Thoracic aorta (tissue), 2 donors: ENCODE results near the gene ABHD1. TPM values are rescaled to one million over a fixed set of nuclear protein-coding genes. Genes with fewer than 3 reads are reported as not detected.
A peak's percentile ranks its signal among the peaks of the same experiment; 100 is the strongest.

Experiments used
- ATAC-seq: fragments of 150-250 bp; one replicate; pipeline ENCODE4 v1.8.0; 2017; ENCODE audit warnings: low read depth; ENCODE audit not compliant: insufficient number of reproducible peaks, low FRiP score
- DNase-seq: peaks from one replicate; pipeline ENCODE4 v3.0.0-alpha.2; 2020; ENCODE audit warnings: low spot score
- H3K27ac ChIP-seq, 2 donors: fragments of 200-600 bp; sonication (generic); 1 replicate in 1 of 2; 2 replicates in 1 of 2; pipeline ENCODE4 v1.5.1; 2016; ENCODE audit warnings: mild to moderate bottlenecking in 2 of 2, moderate library complexity in 2 of 2
- H3K27me3 ChIP-seq: fragments of 200-600 bp; sonication (generic); replicated peaks from 2 replicates; pipeline ENCODE4 v1.6.0; 2016; ENCODE audit warnings: mild to moderate bottlenecking; ENCODE audit not compliant: insufficient read depth
- H3K36me3 ChIP-seq: fragments of 200-600 bp; sonication (generic); one replicate; pipeline ENCODE4 v1.5.1; 2016
- H3K4me1 ChIP-seq, 2 donors: fragments of 200-600 bp; sonication (generic); 1 replicate in 1 of 2; 2 replicates in 1 of 2; pipeline versions ENCODE4 v1.5.1 to v1.6.0; 2016; ENCODE audit warnings: low read depth in 2 of 2, mild to moderate bottlenecking in 1 of 2; ENCODE audit not compliant: control insufficient read depth in 1 of 2
- H3K4me3 ChIP-seq: fragments of 200-600 bp; sonication (generic); 2 replicates; pipeline ENCODE4 v1.5.1; 2016; ENCODE audit warnings: mild to moderate bottlenecking
- H3K9me3 ChIP-seq: fragments of 200-600 bp; sonication (generic); 2 replicates; pipeline ENCODE4 v1.5.1; 2016
- CTCF ChIP-seq: fragments of 200-600 bp; sonication (generic); IDR thresholded peaks from one replicate; pipeline ENCODE4 v1.5.1; 2019; ENCODE audit warnings: antibody characterized with exemption
- total RNA-seq, 2 donors: library from RNA; depleted of rRNA; stranded (reverse); fragments of >200 nt; gene quantifications; one replicate each; pipeline versions ENCODE4 v1.1.0 to v1.2.3, GENCODE V29; 2016

ABHD1 gene
- total RNA-seq, 2 donors from 2014 or later: 0.27 TPM; not detected in 1

- Histone ChIP-seq H3K4me1 (peaks cover 9 to 15% of the 10 kb centered on the region in 2 donors), H3K27me3 (no peaks in the 10 kb centered on the region), H3K36me3 (no peaks in the 10 kb centered on the region), H3K4me3 (peak overlapping the region; percentile 87), H3K27ac (no peak overlapping the region), H3K9me3 (no peaks in the 10 kb centered on the region)
- no peak for ATAC-seq
- no peak for TF ChIP-seq CTCF
- DNase-seq: no peak
Observed at GRCh38 chr2:27122791-27123190, 824 bp upstream of the ABHD1 start.

- Histone ChIP-seq H3K27ac (no peak overlapping the region), H3K4me1 (peaks cover 0 to 3% of the 10 kb centered on the region in 2 donors), H3K4me3 (no peak overlapping the region), H3K36me3 (no peaks in the 10 kb centered on the region), H3K27me3 (no peaks in the 10 kb centered on the region), H3K9me3 (no peaks in the 10 kb centered on the region)
- ATAC-seq: no peak
- no peak for DNase-seq
- no peak for TF ChIP-seq CTCF
Observed at GRCh38 chr2:27125104-27125503, 1.5 kb downstream of the ABHD1 start.

GRCh38 chr2:27126252-27126710 is 2.7 kb downstream of the ABHD1 start:
- Histone ChIP-seq H3K27ac (no peak overlapping the region), H3K9me3 (no peaks in the 10 kb centered on the region), H3K27me3 (no peaks in the 10 kb centered on the region), H3K4me3 (no peak overlapping the region), H3K36me3 (peaks cover 10% of the 10 kb centered on the region), H3K4me1 (peaks cover 0 to 3% of the 10 kb centered on the region in 2 donors)
- DNase-seq (no peak), ATAC-seq (no peak)
- TF ChIP-seq CTCF: no peak

- H3K4me1 ChIP-seq: peaks cover 5 to 11% of the 10 kb centered on the region in 2 donors
Observed at GRCh38 chr2:27127883-27128667, 4.5 kb downstream of the ABHD1 start.

More at GRCh38 chr2:27127883-27128667, 4.5 kb downstream of the ABHD1 start:
- ATAC-seq (no peak), DNase-seq (no peak)
- Histone ChIP-seq H3K27ac (no peak overlapping the region), H3K27me3 (no peaks in the 10 kb centered on the region), H3K9me3 (no peaks in the 10 kb centered on the region), H3K36me3 (peaks cover 19% of the 10 kb centered on the region), H3K4me3 (no peak overlapping the region)
- TF ChIP-seq CTCF: no peak
